Measurements from ENCODE around the gene FAM199X.

DNA sequence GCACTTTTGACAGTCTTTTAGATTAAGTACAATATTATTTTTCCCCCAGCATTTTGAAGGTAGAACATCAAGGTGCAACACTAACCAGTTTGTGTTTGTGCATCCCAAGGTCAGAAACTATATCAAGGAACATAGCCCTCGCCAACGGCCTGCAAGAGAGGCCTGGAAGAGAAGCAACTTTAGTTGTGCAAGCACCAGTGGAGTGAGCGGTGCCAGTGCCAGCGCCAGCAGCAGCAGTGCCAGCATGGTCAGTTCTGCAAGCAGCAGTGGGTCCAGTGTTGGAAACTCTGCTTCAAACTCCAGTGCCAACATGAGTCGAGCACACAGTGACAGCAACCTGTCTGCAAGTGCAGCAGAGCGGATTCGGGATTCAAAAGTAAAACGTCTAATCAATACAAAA is 21.7 kb downstream of the FAM199X start:
- TF ChIP-seq, protein P1, sequence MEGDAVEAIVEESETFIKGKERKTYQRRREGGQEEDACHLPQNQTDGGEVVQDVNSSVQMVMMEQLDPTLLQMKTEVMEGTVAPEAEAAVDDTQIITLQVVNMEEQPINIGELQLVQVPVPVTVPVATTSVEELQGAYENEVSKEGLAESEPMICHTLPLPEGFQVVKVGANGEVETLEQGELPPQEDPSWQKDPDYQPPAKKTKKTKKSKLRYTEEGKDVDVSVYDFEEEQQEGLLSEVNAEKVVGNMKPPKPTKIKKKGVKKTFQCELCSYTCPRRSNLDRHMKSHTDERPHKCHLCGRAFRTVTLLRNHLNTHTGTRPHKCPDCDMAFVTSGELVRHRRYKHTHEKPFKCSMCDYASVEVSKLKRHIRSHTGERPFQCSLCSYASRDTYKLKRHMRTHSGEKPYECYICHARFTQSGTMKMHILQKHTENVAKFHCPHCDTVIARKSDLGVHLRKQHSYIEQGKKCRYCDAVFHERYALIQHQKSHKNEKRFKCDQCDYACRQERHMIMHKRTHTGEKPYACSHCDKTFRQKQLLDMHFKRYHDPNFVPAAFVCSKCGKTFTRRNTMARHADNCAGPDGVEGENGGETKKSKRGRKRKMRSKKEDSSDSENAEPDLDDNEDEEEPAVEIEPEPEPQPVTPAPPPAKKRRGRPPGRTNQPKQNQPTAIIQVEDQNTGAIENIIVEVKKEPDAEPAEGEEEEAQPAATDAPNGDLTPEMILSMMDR (IDR thresholded peaks at IDR 0.05; ENCODE audit: borderline replicate concordance, extremely low read depth, low read length, poor library complexity, severe bottlenecking): no peak
- no peak for TF ChIP-seq EZH2 (IDR thresholded peaks at IDR 0.05; ENCODE audit: borderline replicate concordance, low read depth, low read length, severe bottlenecking)
